ENCODE measurements around the gene VPS51. TPM values are rescaled to one million over a fixed set of nuclear protein-coding genes. Genes with fewer than 3 reads are reported as not detected.

VPS51 gene
- total and polyA plus RNA-seq, 10 of the 15 experiments (the other 5 are each of a cell fraction or from before 2014, with no cell fraction given), result 1.5 to 279 (median 53.2) TPM

- SMC1A ChIA-PET (ENCODE audit: uncharacterized antibody, unreplicated experiment), result no interaction called here
- H2AFZ ChIP-seq (ENCODE audit: control insufficient read depth, low read depth, low read length), result no peak overlapping the region
- DNase-seq (ENCODE audit: low read depth, low spot score) (no peak), FAIRE-seq (no peak), ATAC-seq (no peak)
- TF ChIP-seq TBL1XR1 (IDR thresholded peaks at IDR 0.05; ENCODE audit: low read depth, low read length) (no peak), SMAD5 (IDR thresholded peaks at IDR 0.05; ENCODE audit: low read depth) (0 out of 2 replicates have a peak, but pooled peaks have one; percentile 49), NBN (IDR thresholded peaks at IDR 0.05) (no peak), POLR2A (IDR thresholded peaks at IDR 0.05; ENCODE audit: low read depth, low read length) (peak; percentile 13; the same call in 1 of the 2 replicates), RAD51 (IDR thresholded peaks at IDR 0.05) (no peak), FOS (IDR thresholded peaks at IDR 0.05; ENCODE audit: borderline replicate concordance, extremely low read depth, insufficient read length) (no peak)
- CTCF ChIA-PET, result interaction anchor here (1.2 to 2.7 kb wide), 2 partner anchors 11 to 16 kb away, joined by 5 to 7 read pairs; partner anchors contain the start of genes TM7SF2 and ZNHIT2
- peaks cover 31% of the 10 kb centered on the region for H3K79me2 ChIP-seq (ENCODE audit: control insufficient read depth, insufficient read depth, low read length)
- H3K9ac ChIP-seq (ENCODE audit: control insufficient read depth, insufficient read depth, low read length), result no peak overlapping the region
- no peak overlapping the region for H3K4me2 ChIP-seq (ENCODE audit: control insufficient read depth, insufficient read depth)
- H3K9me3 ChIP-seq (replicated peaks; ENCODE audit: control insufficient read depth, insufficient read depth, low read length), result no peaks in the 10 kb centered on the region
- no peak overlapping the region for H3K27ac ChIP-seq (ENCODE audit: control insufficient read depth, insufficient read depth)
- WGBS (ENCODE audit: insufficient coverage, insufficient replicate concordance, low lambda C conversion rate, missing lambda C conversion rate), result 74% methylated on average over 15 of the region's 15 CpGs
- H3K27me3 ChIP-seq (replicated peaks in 1 of 2; ENCODE audit: control insufficient read depth in 2 of 2, insufficient read depth in 2 of 2, low read length in 1 of 2), result no peaks in the 10 kb centered on the region
- 0 out of 2 replicates have a peak, but pooled peaks cover 4% of the 10 kb centered on the region for H4K20me1 ChIP-seq (ENCODE audit: control insufficient read depth, insufficient read depth)
- no peak overlapping the region for H3K4me3 ChIP-seq
- intact Hi-C loops (cut with micrococcal nuclease; ENCODE audit: unreplicated experiment) (no loop called here), in situ Hi-C loops (cut with MboI) (no loop called here)
- RAD21 ChIA-PET (ENCODE audit: unreplicated experiment), result interaction anchor here (1.7 kb wide), 1 partner anchor 11 kb away, joined by 5 read pairs; the partner anchor contains the start of gene ZNHIT2
- POLR2A ChIA-PET, result interaction anchor here (0.5 to 1.2 kb wide), 4 partner anchors 7 to 78 kb away, joined by 3 read pairs; no protein-coding TSS in a partner anchor
- BruUV-seq (replicated peaks), result no TSS peak
- H3K36me3 ChIP-seq (ENCODE audit: control insufficient read depth in 2 of 2, insufficient read depth in 2 of 2, low read length in 1 of 2), result peaks cover 38 to 42% of the 10 kb centered on the region in 2 experiments
- H3K4me1 ChIP-seq (ENCODE audit: control insufficient read depth, insufficient read depth, low read length), result peaks cover 18% of the 10 kb centered on the region
Observed at GRCh38 chr11:65128182-65129145, 32.5 kb downstream of the VPS51 start.

Measured in GM12878 (cell line).